ENCODE results near the gene MC3R.

DNA sequence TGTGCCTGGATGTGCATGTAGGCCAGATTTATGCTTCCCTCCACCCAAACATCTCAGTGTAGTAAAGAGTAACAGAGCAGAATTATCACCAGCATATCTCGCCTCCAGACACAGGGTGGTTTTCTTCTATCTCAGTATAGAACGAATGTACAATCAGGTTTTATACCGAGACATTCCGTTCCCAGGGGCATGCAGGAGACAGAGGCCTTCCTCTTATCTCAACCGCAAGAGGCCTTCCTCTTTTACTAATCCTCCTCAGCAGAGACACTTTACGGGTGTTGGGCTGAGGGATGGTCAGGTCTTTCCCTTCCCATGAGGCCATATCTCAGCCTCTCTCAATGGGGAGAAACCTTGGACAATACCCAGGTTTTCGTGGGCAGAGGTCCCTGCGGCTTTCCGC, 36.4 kb upstream of the MC3R start:
- TF ChIP-seq EZH2 (IDR thresholded peaks at IDR 0.05; ENCODE audit: insufficient read depth, low read length) = no peak
- TF ChIP-seq, protein P1, sequence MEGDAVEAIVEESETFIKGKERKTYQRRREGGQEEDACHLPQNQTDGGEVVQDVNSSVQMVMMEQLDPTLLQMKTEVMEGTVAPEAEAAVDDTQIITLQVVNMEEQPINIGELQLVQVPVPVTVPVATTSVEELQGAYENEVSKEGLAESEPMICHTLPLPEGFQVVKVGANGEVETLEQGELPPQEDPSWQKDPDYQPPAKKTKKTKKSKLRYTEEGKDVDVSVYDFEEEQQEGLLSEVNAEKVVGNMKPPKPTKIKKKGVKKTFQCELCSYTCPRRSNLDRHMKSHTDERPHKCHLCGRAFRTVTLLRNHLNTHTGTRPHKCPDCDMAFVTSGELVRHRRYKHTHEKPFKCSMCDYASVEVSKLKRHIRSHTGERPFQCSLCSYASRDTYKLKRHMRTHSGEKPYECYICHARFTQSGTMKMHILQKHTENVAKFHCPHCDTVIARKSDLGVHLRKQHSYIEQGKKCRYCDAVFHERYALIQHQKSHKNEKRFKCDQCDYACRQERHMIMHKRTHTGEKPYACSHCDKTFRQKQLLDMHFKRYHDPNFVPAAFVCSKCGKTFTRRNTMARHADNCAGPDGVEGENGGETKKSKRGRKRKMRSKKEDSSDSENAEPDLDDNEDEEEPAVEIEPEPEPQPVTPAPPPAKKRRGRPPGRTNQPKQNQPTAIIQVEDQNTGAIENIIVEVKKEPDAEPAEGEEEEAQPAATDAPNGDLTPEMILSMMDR (IDR thresholded peaks at IDR 0.05; ENCODE audit: insufficient read depth, low read depth, low read length) = no peak
